ENCODE results near the gene DLGAP1.

DNA sequence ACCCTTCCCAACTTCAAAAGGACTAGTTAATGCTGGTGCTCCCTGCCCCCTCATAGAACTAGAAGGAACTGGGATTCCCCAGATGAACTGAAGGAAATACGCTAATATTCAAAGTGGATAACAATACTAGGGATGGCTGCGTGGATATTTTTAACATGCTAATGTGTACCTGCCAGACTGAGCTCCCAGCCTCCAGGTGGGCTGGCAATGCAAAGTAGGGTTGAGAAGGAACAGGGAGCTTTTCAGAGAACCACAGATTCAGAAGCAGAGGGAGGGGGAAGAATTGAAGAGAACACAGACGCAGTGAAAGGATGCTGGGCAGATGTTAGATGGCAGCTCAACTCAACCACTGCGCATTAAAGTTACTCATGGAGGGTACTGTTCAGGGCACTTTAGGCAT lies 650.8 kb downstream of the DLGAP1 start:
- TF ChIP-seq SUZ12 (IDR thresholded peaks at IDR 0.05; ENCODE audit: extremely low read depth, insufficient read depth, insufficient read length) (no peak), YY1 (IDR thresholded peaks at IDR 0.05; ENCODE audit: insufficient read depth, insufficient read length) (no peak), ZNF274 (IDR thresholded peaks at IDR 0.05; ENCODE audit: low read depth, low read length) (no peak)
